ENCODE measurements around the gene EFCAB13. TPM values are rescaled to one million over a fixed set of nuclear protein-coding genes. Genes with fewer than 3 reads are reported as not detected.
A peak's percentile ranks its signal among the peaks of the same experiment; 100 is the strongest.
"Not testable (repeated sequence)": the region's sequence is repeated elsewhere in the genome, so short reads cannot be mapped to it uniquely, and the experiment has no call there.

Gene EFCAB13
- total and polyA plus RNA-seq, 2 donors from 2014 or later = 2.2 to 18.8 TPM

- H3K27me3 ChIP-seq (ENCODE audit: control insufficient read depth, insufficient read depth, low read length) = no peaks in the 10 kb centered on the region
- no peak overlapping the region for H3K9ac ChIP-seq (ENCODE audit: low read length in 3 of 3)
- no peaks in the 10 kb centered on the region for H3K36me3 ChIP-seq (ENCODE audit: control insufficient read depth in 2 of 3, insufficient read depth in 3 of 3, low read length in 3 of 3)
- no peaks in the 10 kb centered on the region for H3K4me1 ChIP-seq (ENCODE audit: control insufficient read depth in 2 of 3, insufficient read depth in 2 of 3, low read depth in 1 of 3, low read length in 3 of 3)
- no peak for DNase-seq
- FAIRE-seq = no peak
- no peaks in the 10 kb centered on the region for H3K9me3 ChIP-seq (ENCODE audit: control insufficient read depth in 2 of 3, insufficient read depth in 1 of 3, low read length in 3 of 3)
- intact Hi-C loops (cut with DNase I) = no loop called here
- no peak overlapping the region for H3K27ac ChIP-seq (ENCODE audit: low read depth in 2 of 2, low read length in 2 of 2)
- H3K4me3 ChIP-seq (ENCODE audit: low read length in 3 of 3) = no peak overlapping the region
- TF ChIP-seq, protein P1, sequence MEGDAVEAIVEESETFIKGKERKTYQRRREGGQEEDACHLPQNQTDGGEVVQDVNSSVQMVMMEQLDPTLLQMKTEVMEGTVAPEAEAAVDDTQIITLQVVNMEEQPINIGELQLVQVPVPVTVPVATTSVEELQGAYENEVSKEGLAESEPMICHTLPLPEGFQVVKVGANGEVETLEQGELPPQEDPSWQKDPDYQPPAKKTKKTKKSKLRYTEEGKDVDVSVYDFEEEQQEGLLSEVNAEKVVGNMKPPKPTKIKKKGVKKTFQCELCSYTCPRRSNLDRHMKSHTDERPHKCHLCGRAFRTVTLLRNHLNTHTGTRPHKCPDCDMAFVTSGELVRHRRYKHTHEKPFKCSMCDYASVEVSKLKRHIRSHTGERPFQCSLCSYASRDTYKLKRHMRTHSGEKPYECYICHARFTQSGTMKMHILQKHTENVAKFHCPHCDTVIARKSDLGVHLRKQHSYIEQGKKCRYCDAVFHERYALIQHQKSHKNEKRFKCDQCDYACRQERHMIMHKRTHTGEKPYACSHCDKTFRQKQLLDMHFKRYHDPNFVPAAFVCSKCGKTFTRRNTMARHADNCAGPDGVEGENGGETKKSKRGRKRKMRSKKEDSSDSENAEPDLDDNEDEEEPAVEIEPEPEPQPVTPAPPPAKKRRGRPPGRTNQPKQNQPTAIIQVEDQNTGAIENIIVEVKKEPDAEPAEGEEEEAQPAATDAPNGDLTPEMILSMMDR (IDR thresholded peaks at IDR 0.05; ENCODE audit: borderline replicate concordance, extremely low read depth, insufficient read depth) = no peak
These were observed 90.9 kb downstream of the EFCAB13 start for GRCh38 chr17:47414612-47415011.

DNA sequence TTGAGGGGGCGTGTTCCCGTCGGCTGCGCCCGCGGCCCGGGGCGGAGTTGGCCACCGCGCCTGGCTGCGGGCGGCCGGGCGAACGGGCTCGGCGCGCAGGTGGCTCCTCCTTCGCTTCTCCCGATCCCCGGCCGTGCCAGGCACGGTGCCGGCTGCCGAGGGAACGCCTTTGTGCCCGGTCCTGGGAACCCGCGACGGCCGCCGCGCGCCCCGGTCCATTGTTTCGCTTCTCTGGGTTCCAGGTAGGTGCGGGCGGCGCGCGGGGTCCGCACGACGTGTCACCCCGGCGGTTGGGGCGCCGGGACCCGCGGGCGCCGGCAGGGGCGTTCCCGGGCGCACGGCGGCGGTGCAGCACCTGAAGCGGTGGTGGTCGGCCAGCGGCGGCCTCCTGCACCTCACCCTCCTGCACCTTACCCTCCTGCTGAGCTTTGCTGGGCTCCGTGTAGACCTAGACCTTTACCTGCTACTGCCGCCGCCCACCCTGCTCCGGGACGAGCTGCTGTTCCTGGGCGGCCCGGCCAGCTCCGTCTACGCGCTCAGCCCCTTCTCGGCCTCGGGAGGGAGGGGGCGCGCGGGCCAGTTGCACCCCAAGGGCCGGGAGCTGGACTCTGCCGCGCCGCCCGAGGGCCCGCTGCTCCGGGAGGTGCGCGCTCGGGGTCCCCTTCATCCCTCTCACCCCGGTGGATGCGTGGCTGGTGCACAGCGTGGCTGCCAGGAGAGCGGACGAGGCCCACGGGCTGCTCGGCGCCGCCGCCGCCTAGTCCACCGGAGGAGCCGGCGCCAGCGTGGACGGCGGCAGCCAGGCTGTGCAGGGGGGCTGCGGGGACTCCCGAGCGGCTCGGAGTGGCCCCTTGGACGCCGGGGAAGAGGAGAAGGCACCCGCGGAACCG, 99.9 kb downstream of the EFCAB13 start:
- intact Hi-C loops (cut with DNase I) = no loop called here
- DNase-seq (peak; percentile 30 to 71 (median 44)), FAIRE-seq (no peak)
- Histone ChIP-seq H3K4me3 (ENCODE audit: low read length in 3 of 3) (peak overlapping the region in 1 of 3 donors; percentile 44), H3K9ac (ENCODE audit: low read length in 3 of 3) (no peak overlapping the region), H3K9me3 (ENCODE audit: control insufficient read depth in 2 of 3, insufficient read depth in 1 of 3, low read length in 3 of 3) (no peaks in the 10 kb centered on the region), H3K27ac (ENCODE audit: low read depth in 2 of 2, low read length in 2 of 2) (no peak overlapping the region), H3K4me1 (ENCODE audit: control insufficient read depth in 2 of 3, insufficient read depth in 2 of 3, low read depth in 1 of 3, low read length in 3 of 3) (no peaks in the 10 kb centered on the region), H3K27me3 (ENCODE audit: control insufficient read depth, insufficient read depth, low read length) (no peaks in the 10 kb centered on the region), H3K36me3 (ENCODE audit: control insufficient read depth in 2 of 3, insufficient read depth in 3 of 3, low read length in 3 of 3) (no peaks in the 10 kb centered on the region)
- TF ChIP-seq, protein P1 (IDR thresholded peaks at IDR 0.05; ENCODE audit: borderline replicate concordance, extremely low read depth, insufficient read depth) = no peak

DNA sequence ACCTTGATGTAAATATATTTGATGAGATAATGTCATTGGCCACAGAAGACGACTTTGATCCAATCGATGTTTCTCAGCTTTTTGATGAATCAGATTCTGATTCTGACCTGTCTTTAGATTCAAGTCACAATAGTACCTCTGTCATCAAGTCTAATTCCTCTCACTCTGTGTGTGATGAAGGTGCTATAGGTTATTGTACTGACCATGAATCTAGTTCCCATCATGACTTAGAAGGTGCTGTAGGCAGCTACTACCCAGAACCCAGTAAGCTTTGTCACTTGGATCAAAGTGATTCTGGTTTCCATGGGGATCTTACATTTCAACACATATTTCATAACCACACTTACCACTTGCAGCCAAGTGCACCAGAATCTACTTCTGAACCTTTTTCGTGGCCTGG, 101.5 kb downstream of the EFCAB13 start:
- DNase-seq; intact Hi-C loops (cut with DNase I); H3K36me3 ChIP-seq (ENCODE audit: control insufficient read depth in 2 of 3, insufficient read depth in 3 of 3, low read length in 3 of 3); H3K4me3 ChIP-seq (ENCODE audit: low read length in 3 of 3); H3K27me3 ChIP-seq (ENCODE audit: control insufficient read depth, insufficient read depth, low read length); H3K9ac ChIP-seq (ENCODE audit: low read length in 3 of 3); H3K4me1 ChIP-seq (ENCODE audit: control insufficient read depth in 2 of 3, insufficient read depth in 2 of 3, low read depth in 1 of 3, low read length in 3 of 3); FAIRE-seq; H3K9me3 ChIP-seq (ENCODE audit: control insufficient read depth in 2 of 3, insufficient read depth in 1 of 3, low read length in 3 of 3); H3K27ac ChIP-seq (ENCODE audit: low read depth in 2 of 2, low read length in 2 of 2): not testable (repeated sequence)

GRCh38 chr17:47425887-47426635, 102.3 kb downstream of the EFCAB13 start:
- H3K36me3 ChIP-seq (ENCODE audit: control insufficient read depth in 2 of 3, insufficient read depth in 3 of 3, low read length in 3 of 3); H3K4me3 ChIP-seq (ENCODE audit: low read length in 3 of 3); DNase-seq; intact Hi-C loops (cut with DNase I); FAIRE-seq; H3K9me3 ChIP-seq (ENCODE audit: control insufficient read depth in 2 of 3, insufficient read depth in 1 of 3, low read length in 3 of 3); H3K27ac ChIP-seq (ENCODE audit: low read depth in 2 of 2, low read length in 2 of 2); H3K4me1 ChIP-seq (ENCODE audit: control insufficient read depth in 2 of 3, insufficient read depth in 2 of 3, low read depth in 1 of 3, low read length in 3 of 3); H3K27me3 ChIP-seq (ENCODE audit: control insufficient read depth, insufficient read depth, low read length); H3K9ac ChIP-seq (ENCODE audit: low read length in 3 of 3): not testable (repeated sequence)

Data from kidney (tissue), 14 donors.